AG04450 (cell line): ENCODE results near the gene HSD17B11. TPM values are rescaled to one million over a fixed set of nuclear protein-coding genes. Genes with fewer than 3 reads are reported as not detected.

ENCODE experiments used
- CTCF ChIA-PET: fragments of 300-600, 350-600 bp; formaldehyde crosslinking; extraction: SDS; loops from one replicate; lab custom pipeline; 2022; ENCODE audit warnings: antibody characterized with exemption, inconsistent platforms; lab: Charles Lee
- POLR2A ChIA-PET: fragments of 350-600 bp; formaldehyde crosslinking; extraction: SDS; loops from one replicate; lab custom pipeline; 2021; ENCODE audit warnings: antibody characterized with exemption, inconsistent platforms; lab: Yijun Ruan, JAX
- DNase-seq: peaks from one replicate; pipeline ENCODE4 v3.0.0-alpha.2; 2011; ENCODE audit warnings: low read depth, low spot score
- H3K27ac ChIP-seq: one replicate; pipeline ENCODE4 v1.5.1; 2012; ENCODE audit warnings: low read depth, low read length, control low read depth
- H3K27me3 ChIP-seq: one replicate; pipeline ENCODE4 v1.6.0; 2012; ENCODE audit warnings: low read length; ENCODE audit not compliant: control insufficient read depth, insufficient read depth
- H3K4me3 ChIP-seq: 2 replicates; pipeline ENCODE4 v1.5.1; 2011; ENCODE audit warnings: mild to moderate bottlenecking, low read depth, low read length, control low read depth
- H3K9me3 ChIP-seq: 2 replicates; pipeline ENCODE4 v1.5.1; 2012; ENCODE audit warnings: low read length; ENCODE audit not compliant: control insufficient read depth, insufficient read depth
- polyA plus RNA-seq: library from polyadenylated mRNA; depleted of rRNA; stranded (reverse); fragments of >200 nt; gene quantifications from 2 replicates; pipeline ENCODE4 v1.2.3, GENCODE V29; 2011
- TF ChIP-seq, protein P1 (sequence below): IDR thresholded peaks from 2 replicates; pipeline ENCODE4 v1.5.1; 2011; ENCODE audit warnings: low read depth, low read length, control low read depth, inconsistent platforms

The HSD17B11 gene
- polyA plus RNA-seq, 1 experiment = 49.7 TPM

DNA sequence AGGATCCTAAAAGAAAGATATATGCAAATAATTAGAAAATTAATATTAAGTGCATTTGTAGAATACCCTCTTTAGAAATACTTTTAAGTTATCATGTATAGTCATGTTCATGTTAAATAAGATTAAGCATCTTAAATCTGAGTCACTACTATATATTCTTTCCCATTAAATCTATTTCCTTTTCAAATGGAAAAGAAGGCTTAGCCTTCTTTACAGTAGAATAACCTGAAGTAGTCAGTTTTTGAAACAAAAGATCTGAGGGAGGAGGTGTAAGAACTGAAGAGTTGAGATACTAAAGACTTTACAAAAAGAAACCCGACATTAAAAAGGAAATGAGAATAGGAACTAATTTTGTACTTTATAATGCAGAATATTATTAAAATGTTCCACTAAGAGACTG lies 53.6 kb downstream of the HSD17B11 start:
- no peak for DNase-seq

DNA sequence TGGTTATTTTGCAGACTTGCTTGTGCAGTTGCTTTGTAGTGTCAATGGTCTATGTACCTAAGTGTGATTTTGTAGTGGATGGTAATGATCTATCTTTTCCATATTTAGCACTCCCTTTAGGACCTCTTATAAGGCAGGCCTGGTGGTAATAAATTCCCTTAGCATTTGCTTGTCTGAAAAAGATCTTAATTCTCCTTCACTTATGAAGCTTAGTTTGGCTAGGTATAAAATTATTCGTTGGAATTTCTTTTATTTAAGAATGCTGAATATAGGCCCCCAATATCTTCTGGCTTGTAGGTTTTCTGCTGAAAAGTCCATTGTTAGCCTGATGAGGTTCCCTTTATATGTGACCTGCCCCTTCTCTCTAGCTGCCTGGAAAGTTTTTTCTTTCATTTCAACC lies 57.7 kb downstream of the HSD17B11 start:
- Histone ChIP-seq H3K27ac (no peak overlapping the region), H3K27me3 (no peaks in the 10 kb centered on the region), H3K4me3 (no peak overlapping the region), H3K9me3 (peaks cover 8% of the 10 kb centered on the region)
- TF ChIP-seq, protein P1, sequence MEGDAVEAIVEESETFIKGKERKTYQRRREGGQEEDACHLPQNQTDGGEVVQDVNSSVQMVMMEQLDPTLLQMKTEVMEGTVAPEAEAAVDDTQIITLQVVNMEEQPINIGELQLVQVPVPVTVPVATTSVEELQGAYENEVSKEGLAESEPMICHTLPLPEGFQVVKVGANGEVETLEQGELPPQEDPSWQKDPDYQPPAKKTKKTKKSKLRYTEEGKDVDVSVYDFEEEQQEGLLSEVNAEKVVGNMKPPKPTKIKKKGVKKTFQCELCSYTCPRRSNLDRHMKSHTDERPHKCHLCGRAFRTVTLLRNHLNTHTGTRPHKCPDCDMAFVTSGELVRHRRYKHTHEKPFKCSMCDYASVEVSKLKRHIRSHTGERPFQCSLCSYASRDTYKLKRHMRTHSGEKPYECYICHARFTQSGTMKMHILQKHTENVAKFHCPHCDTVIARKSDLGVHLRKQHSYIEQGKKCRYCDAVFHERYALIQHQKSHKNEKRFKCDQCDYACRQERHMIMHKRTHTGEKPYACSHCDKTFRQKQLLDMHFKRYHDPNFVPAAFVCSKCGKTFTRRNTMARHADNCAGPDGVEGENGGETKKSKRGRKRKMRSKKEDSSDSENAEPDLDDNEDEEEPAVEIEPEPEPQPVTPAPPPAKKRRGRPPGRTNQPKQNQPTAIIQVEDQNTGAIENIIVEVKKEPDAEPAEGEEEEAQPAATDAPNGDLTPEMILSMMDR = no peak
- POLR2A ChIA-PET = no interaction called here
- CTCF ChIA-PET = no interaction called here
- DNase-seq = no peak

More for the DNA sequence above, 53.6 kb downstream of the HSD17B11 start:
- TF ChIP-seq, protein P1 = no peak
- Histone ChIP-seq H3K4me3 (no peak overlapping the region), H3K27me3 (no peaks in the 10 kb centered on the region), H3K27ac (no peak overlapping the region), H3K9me3 (peaks cover 8% of the 10 kb centered on the region)
- POLR2A ChIA-PET = no interaction called here
- CTCF ChIA-PET = no interaction called here

DNA sequence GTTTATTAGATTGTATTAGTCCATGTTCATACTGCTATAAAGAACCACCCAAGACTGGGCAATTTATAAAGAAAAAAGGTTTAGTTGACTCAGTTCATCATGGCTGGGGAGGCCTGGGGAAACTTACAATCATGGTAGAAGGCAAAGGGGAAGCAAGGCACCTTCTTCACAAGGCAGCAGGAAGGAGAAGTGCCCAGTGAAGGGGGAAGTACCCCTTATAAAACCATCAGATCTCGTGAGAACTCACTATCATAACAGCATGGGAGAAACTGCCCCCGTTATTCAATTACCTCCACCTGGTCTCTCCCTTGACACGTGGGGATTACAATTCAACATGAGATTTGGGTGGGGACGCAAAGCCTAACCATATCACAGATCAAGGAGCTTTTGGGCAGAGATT lies 60.2 kb downstream of the HSD17B11 start:
- TF ChIP-seq, protein P1 = no peak
- Histone ChIP-seq H3K27ac (no peak overlapping the region), H3K27me3 (no peaks in the 10 kb centered on the region), H3K9me3 (peaks cover 8% of the 10 kb centered on the region), H3K4me3 (no peak overlapping the region)
- ChIA-PET POLR2A (no interaction called here), CTCF (no interaction called here)
- no peak for DNase-seq

DNA sequence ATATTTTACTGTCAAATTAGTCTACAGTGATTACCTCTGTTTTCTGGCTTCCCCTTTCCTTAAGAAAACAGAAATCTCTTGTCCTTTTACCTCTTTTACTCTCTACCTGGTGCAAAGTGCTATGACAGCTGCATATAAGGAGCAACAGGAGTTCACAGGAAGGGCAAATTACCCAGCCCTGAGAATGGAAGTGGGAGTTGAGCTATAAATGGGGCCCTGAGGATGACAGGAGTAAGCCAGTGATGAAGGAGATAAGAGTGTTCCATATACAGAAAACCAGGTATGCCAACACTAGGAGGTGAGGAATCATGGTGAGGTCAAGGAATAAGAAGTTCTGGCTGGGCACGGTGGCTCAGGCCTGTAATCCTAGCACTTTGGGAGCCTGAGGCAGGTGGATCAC lies 63.9 kb downstream of the HSD17B11 start:
- ChIA-PET POLR2A (no interaction called here), CTCF (no interaction called here)
- TF ChIP-seq, protein P1 = no peak
- Histone ChIP-seq H3K9me3 (no peaks in the 10 kb centered on the region), H3K27ac (no peak overlapping the region), H3K4me3 (no peak overlapping the region), H3K27me3 (peaks cover 2% of the 10 kb centered on the region)
- DNase-seq = no peak

DNA sequence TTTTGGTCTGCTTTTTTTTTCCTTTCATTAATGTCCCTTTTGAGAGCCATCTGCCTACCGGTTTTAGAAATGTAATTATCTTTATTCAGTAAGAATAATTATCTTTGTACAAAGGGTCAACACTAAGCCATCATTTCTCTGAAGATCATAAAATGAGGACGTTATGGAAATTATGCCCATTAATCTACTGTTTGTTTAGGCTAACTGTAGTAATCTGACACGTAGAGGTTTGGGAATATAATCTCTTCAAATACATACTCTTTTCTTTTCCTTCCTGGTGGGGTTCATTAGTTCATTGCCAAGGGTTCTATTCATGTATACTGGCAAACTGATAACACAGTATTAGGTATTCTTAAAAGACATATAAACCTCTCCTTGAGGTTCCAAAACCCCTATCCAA lies 64.5 kb downstream of the HSD17B11 start:
- ChIA-PET POLR2A (no interaction called here), CTCF (no interaction called here)
- DNase-seq = no peak

More for the DNA sequence above, 64.5 kb downstream of the HSD17B11 start:
- H3K9me3 ChIP-seq = no peaks in the 10 kb centered on the region
- TF ChIP-seq, protein P1 = no peak
- H3K27ac ChIP-seq = no peak overlapping the region
- peaks cover 2% of the 10 kb centered on the region for H3K27me3 ChIP-seq
- H3K4me3 ChIP-seq = no peak overlapping the region
